ENCODE data around the gene KCNK16. TPM values are rescaled to one million over a fixed set of nuclear protein-coding genes. Genes with fewer than 3 reads are reported as not detected.

Gene KCNK16
- total RNA-seq, 1 experiment from 2014 or later, result not detected

- DNase-seq (ENCODE audit: low read depth, low spot score), result no peak
- in situ Hi-C loops (cut with HindIII; ENCODE audit: low pct_unique_long_range_greater_than_20kb, low sequenced_read_pairs), result no loop called here
These were observed 56.1 kb downstream of the KCNK16 start for GRCh38 chr6:39266375-39266774.

Other genes with a start within 250 kb of the KCNK16 start
- 8.8 and 10.4 TPM in 2 replicates for gene SAYSD1, start 207.5 kb downstream of the KCNK16 start, total RNA-seq (2014; rRNA removed; shearing (Covaris generic))
- gene KCNK5, start 93.2 kb downstream of the KCNK16 start, total RNA-seq (2014; rRNA removed; shearing (Covaris generic)), result 0.32 and 0.79 TPM in 2 replicates
- gene KCNK17, start 8.3 kb downstream of the KCNK16 start, total RNA-seq (2014; rRNA removed; shearing (Covaris generic)), result not detected in 2 replicates

All from SK-MEL-5 (cell line).